NCI-H2081 (cell line): ENCODE data around the gene SLC16A2.

Experiments used
- DNase-seq, 2 experiments: peaks; one replicate each; lab custom pipeline; 2025; lab: John Stamatoyannopoulos, UW

SLC16A2 gene

GRCh38 chrX:74421036-74421739, at the start of gene SLC16A2:
TSS of gene SLC16A2 (plus strand) at chrX:74421493. CDS start at chrX:74421638, 145 bp downstream.
- DNase-seq, result peak; percentile 31 to 32

GRCh38 chrX:74372272-74372671, 49.0 kb upstream of the SLC16A2 start:
- DNase-seq, result no peak

GRCh38 chrX:74377282-74377681, 44.0 kb upstream of the SLC16A2 start:
- no peak for DNase-seq

GRCh38 chrX:74382613-74383012, 38.7 kb upstream of the SLC16A2 start:
- DNase-seq, result peak; percentile 42 to 58

- peak in 1 of 2 experiments; percentile 25 for DNase-seq
Observed at GRCh38 chrX:74383611-74384010, 37.7 kb upstream of the SLC16A2 start.

GRCh38 chrX:74389016-74389722, 32.1 kb upstream of the SLC16A2 start:
- no peak for DNase-seq

- DNase-seq, result no peak
Observed at GRCh38 chrX:74395556-74395955, 25.7 kb upstream of the SLC16A2 start.

- DNase-seq, result no peak
Observed at GRCh38 chrX:74405973-74406489, 15.3 kb upstream of the SLC16A2 start.

GRCh38 chrX:74408304-74408703, 13.0 kb upstream of the SLC16A2 start:
- no peak for DNase-seq

GRCh38 chrX:74419864-74420195, 1.5 kb upstream of the SLC16A2 start:
- DNase-seq, result no peak

- DNase-seq, result peak in 1 of 2 experiments; percentile 6
Observed at GRCh38 chrX:74420196-74421035, 877 bp upstream of the SLC16A2 start.

- no peak for DNase-seq
Observed at GRCh38 chrX:74421740-74422352, 553 bp downstream of the SLC16A2 start.

- DNase-seq, result no peak
Observed at GRCh38 chrX:74422576-74423288, 1.4 kb downstream of the SLC16A2 start.

- no peak for DNase-seq
Observed at GRCh38 chrX:74423289-74423998, 2.2 kb downstream of the SLC16A2 start.

GRCh38 chrX:74426071-74426470, 4.8 kb downstream of the SLC16A2 start:
- DNase-seq, result no peak

- no peak for DNase-seq
Observed at GRCh38 chrX:74426615-74427014, 5.3 kb downstream of the SLC16A2 start.

- no peak for DNase-seq
Observed at GRCh38 chrX:74431797-74432196, 10.5 kb downstream of the SLC16A2 start.

GRCh38 chrX:74434336-74434735, 13.0 kb downstream of the SLC16A2 start:
- no peak for DNase-seq

GRCh38 chrX:74437530-74437929, 16.2 kb downstream of the SLC16A2 start:
- DNase-seq, result no peak

GRCh38 chrX:74438764-74439163, 17.5 kb downstream of the SLC16A2 start:
- no peak for DNase-seq

- DNase-seq, result no peak
Observed at GRCh38 chrX:74445099-74445498, 23.8 kb downstream of the SLC16A2 start.
